Smooth muscle cell (in vitro differentiated cells): ENCODE results near the gene DAPK2. TPM values are rescaled to one million over a fixed set of nuclear protein-coding genes. Genes with fewer than 3 reads are reported as not detected.

Experiments used
- DNase-seq: peaks from one replicate; lab custom pipeline; 2025; ENCODE audit not compliant: unreplicated experiment; lab: John Stamatoyannopoulos, UW
- H2AFZ ChIP-seq: fragments of 200-600 bp; sonication (generic); 2 replicates; pipeline ENCODE4 v1.6.0; 2016; ENCODE audit warnings: antibody characterized with exemption, low read depth, mild to moderate bottlenecking
- H3F3A ChIP-seq: fragments of 200-600 bp; sonication (generic); 2 replicates; pipeline ENCODE4 v1.6.0; 2017; ENCODE audit warnings: antibody characterized with exemption, low read depth
- H3K27ac ChIP-seq: fragments of 200-600 bp; sonication (generic); 2 replicates; pipeline ENCODE4 v1.5.1; 2016; ENCODE audit warnings: low read depth, mild to moderate bottlenecking
- H3K27me3 ChIP-seq: fragments of 200-600 bp; sonication (generic); 2 replicates; pipeline ENCODE4 v1.6.1; 2016; ENCODE audit warnings: low read depth, mild to moderate bottlenecking
- H3K36me3 ChIP-seq: fragments of 200-600 bp; sonication (generic); 2 replicates; pipeline ENCODE4 v1.5.1; 2016; ENCODE audit warnings: low read depth
- H3K4me1 ChIP-seq: fragments of 200-600 bp; sonication (generic); 2 replicates; pipeline ENCODE4 v1.5.1; 2016; ENCODE audit warnings: low read depth
- H3K4me2 ChIP-seq: fragments of 200-600 bp; sonication (generic); 2 replicates; pipeline ENCODE4 v1.6.0; 2016; ENCODE audit warnings: mild to moderate bottlenecking
- H3K4me3 ChIP-seq: fragments of 200-600 bp; sonication (generic); 2 replicates; pipeline ENCODE4 v1.5.1; 2016; ENCODE audit warnings: mild to moderate bottlenecking
- H3K79me2 ChIP-seq: fragments of 200-600 bp; sonication (generic); 2 replicates; pipeline ENCODE4 v1.6.0; 2016; ENCODE audit warnings: low read depth, mild to moderate bottlenecking
- H3K9ac ChIP-seq: fragments of 200-600 bp; sonication (generic); 2 replicates; pipeline ENCODE4 v1.6.0; 2016; ENCODE audit warnings: low read depth
- H3K9me3 ChIP-seq: fragments of 200-600 bp; sonication (generic); replicated peaks from 2 replicates; pipeline ENCODE4 v1.5.1; 2016; ENCODE audit warnings: low read depth
- H4K20me1 ChIP-seq: fragments of 200-600 bp; sonication (generic); 2 replicates; pipeline ENCODE4 v1.6.0; 2016; ENCODE audit warnings: low read depth
- WGBS: methylation state at CpG from one replicate; pipeline ENCODE4 v1.1.7; 2016; ENCODE audit warnings: low lambda C conversion rate; 5-methylcytosine and 5-hydroxymethylcytosine counted together
- polyA plus RNA-seq: library from polyadenylated mRNA; unstranded; fragments of >200 nt; fragmentation: Nextera tagmentation; extraction: Ambion mirVana; gene quantifications from 2 replicates; pipeline ENCODE4 v1.2.1, GENCODE V29; 2016
- total RNA-seq: library from RNA; depleted of rRNA; stranded (reverse); fragments of >200 nt; gene quantifications from 2 replicates; pipeline ENCODE4 v1.2.3, GENCODE V29; 2014
- TF ChIP-seq, protein P1 (sequence below): fragments of 200-600 bp; sonication (generic); IDR thresholded peaks from 2 replicates; pipeline ENCODE4 v1.5.1; 2017; ENCODE audit warnings: borderline replicate concordance, mild to moderate bottlenecking, antibody characterized with exemption; ENCODE audit not compliant: insufficient read depth, poor library complexity, severe bottlenecking

DAPK2 gene
- total and polyA plus RNA-seq, 2 experiments from 2014 or later, result not detected

DNA sequence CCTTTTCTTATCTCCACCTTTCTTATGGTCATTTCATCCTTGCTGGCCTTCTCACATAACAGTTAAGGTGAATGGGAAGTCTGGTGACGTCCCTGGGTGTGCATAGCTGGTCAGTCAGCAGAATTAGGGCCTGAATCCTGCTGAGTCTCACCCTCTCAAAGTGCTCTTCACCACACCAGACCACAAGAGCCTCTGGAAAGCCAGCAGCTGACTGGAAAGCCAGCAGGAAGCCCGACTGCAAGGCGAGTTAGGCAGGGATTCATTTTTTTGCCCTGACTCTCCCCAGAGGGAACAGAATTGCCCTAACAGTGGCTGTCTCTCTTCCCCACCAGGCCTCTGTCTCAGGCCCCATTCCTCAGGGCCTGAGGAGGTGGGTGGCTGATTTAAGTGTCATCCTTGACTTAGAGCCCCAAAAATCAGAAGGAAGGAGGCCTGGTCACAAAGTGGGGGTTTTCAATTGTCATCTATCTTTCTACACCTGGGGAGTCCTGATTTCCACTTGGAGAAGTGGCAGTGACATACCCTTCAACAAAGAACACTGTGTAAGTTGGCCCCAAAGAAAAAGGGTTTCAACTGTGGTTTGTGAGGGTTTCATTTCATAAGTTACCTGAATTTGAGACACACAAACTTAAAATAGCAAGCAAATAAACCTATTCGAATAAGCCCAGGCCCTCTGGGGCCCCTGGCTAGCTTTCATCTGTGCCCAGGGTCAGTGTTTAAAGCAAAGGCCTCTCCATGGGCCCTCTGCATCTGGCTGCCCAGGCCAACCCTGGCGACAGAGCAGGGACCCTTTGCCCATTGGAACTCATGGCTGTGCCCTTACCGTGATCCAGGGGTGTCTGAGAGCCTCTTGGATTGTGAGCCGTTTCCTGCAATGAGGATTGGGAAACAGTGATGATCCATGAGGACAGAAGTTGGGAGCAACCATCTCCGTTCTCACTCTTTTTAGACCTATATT, 122.0 kb downstream of the DAPK2 start:
- Histone ChIP-seq H3K79me2 (no peaks in the 10 kb centered on the region), H3K27me3 (no peaks in the 10 kb centered on the region), H3K4me1 (no peaks in the 10 kb centered on the region), H3K4me3 (no peak overlapping the region), H3K9me3 (no peaks in the 10 kb centered on the region), H3K36me3 (no peaks in the 10 kb centered on the region), H3K9ac (no peak overlapping the region), H3F3A (no peaks in the 10 kb centered on the region), H2AFZ (no peak overlapping the region), H3K27ac (no peak overlapping the region), H4K20me1 (no peaks in the 10 kb centered on the region), H3K4me2 (peak overlapping the region; percentile 58)
- 76% methylated on average over 8 of the region's 8 CpGs for WGBS
- TF ChIP-seq, protein P1, sequence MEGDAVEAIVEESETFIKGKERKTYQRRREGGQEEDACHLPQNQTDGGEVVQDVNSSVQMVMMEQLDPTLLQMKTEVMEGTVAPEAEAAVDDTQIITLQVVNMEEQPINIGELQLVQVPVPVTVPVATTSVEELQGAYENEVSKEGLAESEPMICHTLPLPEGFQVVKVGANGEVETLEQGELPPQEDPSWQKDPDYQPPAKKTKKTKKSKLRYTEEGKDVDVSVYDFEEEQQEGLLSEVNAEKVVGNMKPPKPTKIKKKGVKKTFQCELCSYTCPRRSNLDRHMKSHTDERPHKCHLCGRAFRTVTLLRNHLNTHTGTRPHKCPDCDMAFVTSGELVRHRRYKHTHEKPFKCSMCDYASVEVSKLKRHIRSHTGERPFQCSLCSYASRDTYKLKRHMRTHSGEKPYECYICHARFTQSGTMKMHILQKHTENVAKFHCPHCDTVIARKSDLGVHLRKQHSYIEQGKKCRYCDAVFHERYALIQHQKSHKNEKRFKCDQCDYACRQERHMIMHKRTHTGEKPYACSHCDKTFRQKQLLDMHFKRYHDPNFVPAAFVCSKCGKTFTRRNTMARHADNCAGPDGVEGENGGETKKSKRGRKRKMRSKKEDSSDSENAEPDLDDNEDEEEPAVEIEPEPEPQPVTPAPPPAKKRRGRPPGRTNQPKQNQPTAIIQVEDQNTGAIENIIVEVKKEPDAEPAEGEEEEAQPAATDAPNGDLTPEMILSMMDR, result no peak
- no peak for DNase-seq

DNA sequence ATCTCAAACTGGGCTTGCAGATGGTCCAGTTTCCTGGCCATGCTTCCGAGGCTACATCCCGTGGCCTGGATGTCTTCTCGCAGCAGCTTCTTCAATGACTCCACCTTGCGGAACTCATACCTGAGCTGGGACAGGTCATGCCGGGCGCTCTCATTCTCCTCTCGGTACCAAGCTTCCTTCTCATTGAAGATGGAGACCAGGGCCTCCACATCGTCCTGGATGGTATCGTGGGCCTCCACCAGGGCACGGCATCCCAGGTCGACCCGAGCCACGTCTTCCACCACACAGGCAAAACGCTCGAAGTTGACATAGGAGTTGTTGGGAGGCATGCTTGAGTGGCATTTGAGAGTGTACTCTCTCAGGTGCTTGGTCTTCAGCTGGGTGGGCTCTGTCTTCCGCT, 123.4 kb downstream of the DAPK2 start:
- no peak for DNase-seq
- Histone ChIP-seq H3K4me2 (no peak overlapping the region), H4K20me1 (no peaks in the 10 kb centered on the region), H3K79me2 (no peaks in the 10 kb centered on the region), H3K27ac (no peak overlapping the region), H3K4me1 (peaks cover under 1% of the 10 kb centered on the region), H3F3A (no peaks in the 10 kb centered on the region), H3K36me3 (no peaks in the 10 kb centered on the region), H2AFZ (no peak overlapping the region), H3K4me3 (no peak overlapping the region), H3K27me3 (no peaks in the 10 kb centered on the region), H3K9ac (no peak overlapping the region), H3K9me3 (no peaks in the 10 kb centered on the region)
- TF ChIP-seq, protein P1, result no peak
- 90% methylated on average over 16 of the region's 16 CpGs for WGBS

DNA sequence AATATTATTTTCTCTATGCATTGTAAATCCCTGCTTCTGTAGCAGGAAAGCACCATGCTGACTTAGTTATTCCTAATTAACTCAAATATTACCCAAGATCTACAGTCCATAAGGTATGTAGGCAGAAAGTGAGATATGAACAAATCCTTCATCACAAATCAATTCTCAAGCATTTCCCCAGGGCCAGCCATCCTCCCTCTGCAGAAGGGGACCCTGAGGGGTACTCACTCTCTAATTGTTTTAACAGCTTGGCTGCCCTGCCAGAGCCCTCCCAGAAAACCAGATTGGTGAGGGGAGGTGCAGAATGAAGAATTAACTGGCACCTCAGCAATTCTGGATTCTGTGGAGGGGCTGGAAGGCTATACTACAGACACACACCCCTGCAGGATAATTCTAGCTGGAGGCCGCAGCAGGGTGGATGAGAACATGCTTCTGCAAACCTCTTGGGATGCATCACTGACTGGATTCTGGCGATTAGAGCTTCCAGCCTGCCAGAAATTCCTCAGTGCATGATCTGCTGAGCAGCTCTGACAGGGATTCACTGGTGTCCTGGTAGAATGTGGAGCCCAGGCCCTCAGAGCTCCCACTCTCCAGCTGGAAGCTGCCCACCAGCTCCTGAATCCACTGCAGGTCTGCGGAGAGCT, 123.9 kb downstream of the DAPK2 start:
- no peaks in the 10 kb centered on the region for H3K27me3 ChIP-seq
- H3K27ac ChIP-seq, result no peak overlapping the region
- no peak overlapping the region for H3K9ac ChIP-seq
- TF ChIP-seq, protein P1, result no peak
- H3K79me2 ChIP-seq, result no peaks in the 10 kb centered on the region
- no peak overlapping the region for H3K4me3 ChIP-seq
- H2AFZ ChIP-seq, result no peak overlapping the region
- DNase-seq, result no peak
- no peaks in the 10 kb centered on the region for H4K20me1 ChIP-seq
- WGBS, result 76% methylated on average over 3 of the region's 3 CpGs
- H3K4me1 ChIP-seq, result peaks cover 6% of the 10 kb centered on the region
- no peak overlapping the region for H3K4me2 ChIP-seq
- no peaks in the 10 kb centered on the region for H3F3A ChIP-seq
- H3K9me3 ChIP-seq, result no peaks in the 10 kb centered on the region
- H3K36me3 ChIP-seq, result no peaks in the 10 kb centered on the region
